ENCODE data around the gene AQP9. TPM values are rescaled to one million over a fixed set of nuclear protein-coding genes. Genes with fewer than 3 reads are reported as not detected.

The AQP9 gene
- polyA plus RNA-seq, 2 of the 4 experiments (the other 2 are of a cell fraction) = not detected

DNA sequence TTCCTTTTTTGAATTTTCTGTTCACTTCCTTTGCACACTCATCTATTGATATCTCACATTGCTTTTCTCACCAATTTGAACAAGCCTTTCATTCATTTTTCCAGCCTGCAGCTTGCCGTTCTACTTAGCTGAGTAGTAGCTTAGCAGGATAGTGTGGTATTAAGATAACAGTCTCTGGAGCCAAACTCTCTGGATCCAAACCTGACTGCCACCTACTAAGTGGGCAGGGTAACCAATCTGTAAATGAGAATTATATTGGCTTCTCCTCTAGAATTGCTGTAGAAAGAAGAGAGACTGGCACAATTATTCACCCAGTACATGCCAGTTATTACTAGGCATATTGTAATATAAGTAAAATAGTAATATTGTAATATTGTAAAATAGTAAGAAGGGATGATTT lies 40.5 kb downstream of the AQP9 start:
- Histone ChIP-seq H3K4me3 (no peak overlapping the region), H3K9me3 (no peaks in the 10 kb centered on the region), H3K4me1 (no peaks in the 10 kb centered on the region), H3K4me2 (no peak overlapping the region), H3K27ac (no peak overlapping the region)
- CTCF ChIA-PET = interaction anchor here (3.0 to 3.2 kb wide), 2 partner anchors 15 to 112 kb away, joined by 11 to 15 read pairs; no protein-coding TSS in a partner anchor
- DNase-seq (ENCODE audit: low read depth in 1 of 2, low spot score in 1 of 2) (no peak), ATAC-seq (no peak), FAIRE-seq (no peak)
- WGBS (ENCODE audit: missing lambda C conversion rate) = 41% methylated on average over 1 of the region's 1 CpG
- TF ChIP-seq ZNF302 (CRISPR knock-in tag; IDR thresholded peaks at IDR 0.05) (no peak), CBX2 (IDR thresholded peaks at IDR 0.05; ENCODE audit: borderline replicate concordance, low read depth) (no peak), NFE2L2 (conservative IDR thresholded peaks at IDR 0.05; ENCODE audit: low read length) (no peak), TP53 (CRISPR knock-in tag; IDR thresholded peaks at IDR 0.05) (no peak), POLR2AphosphoS2 (conservative IDR thresholded peaks at IDR 0.05; ENCODE audit: low read length) (no peak), CHD4 (IDR thresholded peaks at IDR 0.05; ENCODE audit: borderline replicate concordance) (no peak), SREBF2 (IDR thresholded peaks at IDR 0.05) (no peak), RAD21 (conservative IDR thresholded peaks at IDR 0.05 in 1 of 2, IDR thresholded peaks at IDR 0.05 in 1 of 2) (no peak), HOXB13 (CRISPR knock-in tag; IDR thresholded peaks at IDR 0.05; ENCODE audit: low read depth) (no peak)
- TF ChIP-seq, protein P1, sequence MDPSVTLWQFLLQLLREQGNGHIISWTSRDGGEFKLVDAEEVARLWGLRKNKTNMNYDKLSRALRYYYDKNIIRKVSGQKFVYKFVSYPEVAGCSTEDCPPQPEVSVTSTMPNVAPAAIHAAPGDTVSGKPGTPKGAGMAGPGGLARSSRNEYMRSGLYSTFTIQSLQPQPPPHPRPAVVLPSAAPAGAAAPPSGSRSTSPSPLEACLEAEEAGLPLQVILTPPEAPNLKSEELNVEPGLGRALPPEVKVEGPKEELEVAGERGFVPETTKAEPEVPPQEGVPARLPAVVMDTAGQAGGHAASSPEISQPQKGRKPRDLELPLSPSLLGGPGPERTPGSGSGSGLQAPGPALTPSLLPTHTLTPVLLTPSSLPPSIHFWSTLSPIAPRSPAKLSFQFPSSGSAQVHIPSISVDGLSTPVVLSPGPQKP (IDR thresholded peaks at IDR 0.05; ENCODE audit: low read depth, low read length) = no peak
- POLR2A ChIA-PET = no interaction called here

DNA sequence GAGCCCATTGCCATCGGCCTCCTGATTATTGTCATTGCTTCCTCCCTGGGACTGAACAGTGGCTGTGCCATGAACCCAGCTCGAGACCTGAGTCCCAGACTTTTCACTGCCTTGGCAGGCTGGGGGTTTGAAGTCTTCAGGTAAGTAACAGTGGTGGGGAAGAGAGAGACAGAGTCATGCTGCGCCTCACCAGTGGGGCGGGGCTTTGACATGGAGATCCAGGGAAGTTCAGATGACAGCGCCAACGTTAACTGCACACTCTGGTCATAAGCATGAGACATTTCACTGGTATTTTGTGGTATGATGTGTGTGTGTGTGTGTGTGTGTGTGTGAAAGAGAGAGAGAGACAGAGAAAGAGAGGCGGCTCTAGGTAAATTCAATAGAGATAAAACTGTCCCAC lies 41.0 kb downstream of the AQP9 start:
- ATAC-seq (no peak), DNase-seq (ENCODE audit: low read depth in 1 of 2, low spot score in 1 of 2) (no peak), FAIRE-seq (no peak)
- no peaks in the 10 kb centered on the region for H3K4me1 ChIP-seq
- POLR2A ChIA-PET = no interaction called here
- CTCF ChIA-PET = interaction anchor here (0.9 kb wide), 1 partner anchor 9 kb away, joined by 3 read pairs; no protein-coding TSS in a partner anchor
- no peak overlapping the region for H3K27ac ChIP-seq
- TF ChIP-seq SREBF2 (IDR thresholded peaks at IDR 0.05) (no peak), RAD21 (conservative IDR thresholded peaks at IDR 0.05 in 1 of 2, IDR thresholded peaks at IDR 0.05 in 1 of 2) (no peak), HOXA7 (CRISPR knock-in tag; IDR thresholded peaks at IDR 0.05) (no peak), MYC (IDR thresholded peaks at IDR 0.05; ENCODE audit: borderline replicate concordance, low read length) (no peak), RNF2 (IDR thresholded peaks at IDR 0.05; ENCODE audit: borderline replicate concordance, low read depth) (no peak)
- 48% methylated on average over 7 of the region's 7 CpGs for WGBS (ENCODE audit: missing lambda C conversion rate)
- H3K4me2 ChIP-seq = no peak overlapping the region
- H3K4me3 ChIP-seq = no peak overlapping the region
- no peaks in the 10 kb centered on the region for H3K9me3 ChIP-seq

DNA sequence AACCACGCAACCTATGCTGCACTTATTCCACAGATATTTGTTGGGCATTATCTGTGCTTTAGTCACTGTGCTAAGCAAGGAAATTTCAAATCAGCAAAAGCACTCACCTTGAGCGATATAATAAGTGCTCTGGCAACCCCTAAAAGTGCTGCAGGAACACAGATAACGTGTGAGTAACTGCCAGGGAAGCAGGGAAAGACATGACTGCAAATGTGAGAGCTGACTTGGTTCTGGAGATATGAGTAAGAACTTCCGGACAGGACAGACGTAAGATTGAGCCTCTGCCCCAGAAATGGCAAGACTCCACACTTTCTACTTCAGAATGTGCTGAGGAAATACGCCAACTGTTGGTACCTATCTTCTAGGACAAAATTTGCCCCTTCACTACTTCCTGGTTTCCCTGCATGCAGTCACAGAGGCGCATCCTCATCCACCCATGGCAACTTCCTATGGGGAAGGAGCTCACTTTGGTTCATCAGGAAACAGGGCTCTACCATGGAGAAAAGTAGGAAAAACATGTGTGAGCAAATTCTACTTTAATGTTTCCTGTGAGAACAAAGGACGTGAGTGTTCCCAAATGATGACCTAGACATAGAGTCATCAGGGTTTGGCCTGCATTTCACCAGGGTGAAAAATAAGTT lies 41.7 kb downstream of the AQP9 start:
- no peak overlapping the region for H3K27ac ChIP-seq
- ATAC-seq (no peak), FAIRE-seq (no peak), DNase-seq (ENCODE audit: low read depth in 1 of 2, low spot score in 1 of 2) (no peak)
- ChIA-PET CTCF (interaction anchor here (0.9 to 5.0 kb wide), 5 partner anchors 8 to 429 kb away, joined by 3 to 39 read pairs (median 5); no protein-coding TSS in a partner anchor), POLR2A (no interaction called here)
- H3K9me3 ChIP-seq = no peaks in the 10 kb centered on the region
- H3K4me3 ChIP-seq = no peak overlapping the region
- no peaks in the 10 kb centered on the region for H3K4me1 ChIP-seq
- WGBS (ENCODE audit: missing lambda C conversion rate) = 34% methylated on average over 8 of the region's 8 CpGs
- TF ChIP-seq E2F6 (IDR thresholded peaks at IDR 0.05; ENCODE audit: borderline replicate concordance, low read depth) = no peak
- TF ChIP-seq MAFK (IDR thresholded peaks at IDR 0.05; ENCODE audit: partially characterized antibody) = no peak
- TF ChIP-seq ATOH8 (CRISPR knock-in tag; IDR thresholded peaks at IDR 0.05; ENCODE audit: low read depth) = no peak
- TF ChIP-seq HOXA7 (CRISPR knock-in tag; IDR thresholded peaks at IDR 0.05) = no peak
- TF ChIP-seq SREBF2 (IDR thresholded peaks at IDR 0.05) = no peak
- TF ChIP-seq MYC (IDR thresholded peaks at IDR 0.05; ENCODE audit: borderline replicate concordance, low read length) = no peak
- TF ChIP-seq RCOR1 (IDR thresholded peaks at IDR 0.05; ENCODE audit: low read depth, low read length) = no peak
- no peak for TF ChIP-seq ZC3H11A (IDR thresholded peaks at IDR 0.05)
- TF ChIP-seq SMC3 (IDR thresholded peaks at IDR 0.05) = no peak
- TF ChIP-seq NPAS2 (CRISPR knock-in tag; IDR thresholded peaks at IDR 0.05; ENCODE audit: borderline replicate concordance) = no peak
- no peak for TF ChIP-seq EHF (CRISPR knock-in tag; IDR thresholded peaks at IDR 0.05)
- no peak for TF ChIP-seq PBX3 (IDR thresholded peaks at IDR 0.05)
- TF ChIP-seq FOXS1 (CRISPR knock-in tag; IDR thresholded peaks at IDR 0.05) = no peak
- H3K4me2 ChIP-seq = no peak overlapping the region
